GM15510 (cell line): ENCODE results near the gene DGCR8.

Source experiments
- POLR2A ChIP-seq: IDR thresholded peaks from 3 replicates; pipeline ENCODE4 v1.6.1; 2011; ENCODE audit warnings: borderline replicate concordance; ENCODE audit not compliant: insufficient read length; ENCODE audit errors: extremely low read depth

DGCR8 gene

GRCh38 chr22:20043057-20043996 lies 36.7 kb upstream of the DGCR8 start:
- no peak for TF ChIP-seq POLR2A

- TF ChIP-seq POLR2A, result no peak
Measured at GRCh38 chr22:20043997-20044342, 36.1 kb upstream of the DGCR8 start.

GRCh38 chr22:20044495-20045151 lies 35.4 kb upstream of the DGCR8 start:
- TF ChIP-seq POLR2A, result no peak

GRCh38 chr22:20046730-20047129 lies 33.3 kb upstream of the DGCR8 start:
- TF ChIP-seq POLR2A, result no peak

GRCh38 chr22:20051927-20052308 lies 28.1 kb upstream of the DGCR8 start:
- no peak for TF ChIP-seq POLR2A

- no peak for TF ChIP-seq POLR2A
Measured at GRCh38 chr22:20052309-20053259, 27.5 kb upstream of the DGCR8 start.

- TF ChIP-seq POLR2A, result no peak
Measured at GRCh38 chr22:20053407-20054033, 26.5 kb upstream of the DGCR8 start.

- no peak for TF ChIP-seq POLR2A
Measured at GRCh38 chr22:20054034-20054427, 26.0 kb upstream of the DGCR8 start.

DNA sequence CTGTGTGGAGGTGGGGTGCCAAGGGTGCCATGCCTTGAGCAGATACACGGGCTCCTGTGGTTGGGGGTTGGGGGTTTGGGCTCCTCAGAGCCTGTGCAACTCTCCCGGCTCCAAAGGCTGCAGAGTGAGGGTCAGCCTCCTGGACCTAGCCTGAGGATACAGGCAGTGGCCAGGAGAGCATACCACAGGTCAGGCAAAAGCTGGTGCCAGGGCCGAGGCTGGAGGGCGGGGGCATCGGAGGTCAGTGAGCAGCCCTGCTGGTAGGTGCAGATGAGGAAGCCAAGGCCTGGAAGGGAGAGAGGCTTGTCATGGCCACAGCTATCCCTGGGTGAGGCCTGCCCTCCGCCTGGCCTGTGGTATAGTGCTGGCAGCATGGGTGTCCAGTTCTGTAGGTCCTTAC lies 25.6 kb upstream of the DGCR8 start:
- TF ChIP-seq POLR2A, result no peak

GRCh38 chr22:20055144-20055543 lies 24.9 kb upstream of the DGCR8 start:
- no peak for TF ChIP-seq POLR2A

GRCh38 chr22:20055654-20056053 lies 24.4 kb upstream of the DGCR8 start:
- TF ChIP-seq POLR2A, result no peak

- no peak for TF ChIP-seq POLR2A
Measured at GRCh38 chr22:20056161-20056560, 23.9 kb upstream of the DGCR8 start.

DNA sequence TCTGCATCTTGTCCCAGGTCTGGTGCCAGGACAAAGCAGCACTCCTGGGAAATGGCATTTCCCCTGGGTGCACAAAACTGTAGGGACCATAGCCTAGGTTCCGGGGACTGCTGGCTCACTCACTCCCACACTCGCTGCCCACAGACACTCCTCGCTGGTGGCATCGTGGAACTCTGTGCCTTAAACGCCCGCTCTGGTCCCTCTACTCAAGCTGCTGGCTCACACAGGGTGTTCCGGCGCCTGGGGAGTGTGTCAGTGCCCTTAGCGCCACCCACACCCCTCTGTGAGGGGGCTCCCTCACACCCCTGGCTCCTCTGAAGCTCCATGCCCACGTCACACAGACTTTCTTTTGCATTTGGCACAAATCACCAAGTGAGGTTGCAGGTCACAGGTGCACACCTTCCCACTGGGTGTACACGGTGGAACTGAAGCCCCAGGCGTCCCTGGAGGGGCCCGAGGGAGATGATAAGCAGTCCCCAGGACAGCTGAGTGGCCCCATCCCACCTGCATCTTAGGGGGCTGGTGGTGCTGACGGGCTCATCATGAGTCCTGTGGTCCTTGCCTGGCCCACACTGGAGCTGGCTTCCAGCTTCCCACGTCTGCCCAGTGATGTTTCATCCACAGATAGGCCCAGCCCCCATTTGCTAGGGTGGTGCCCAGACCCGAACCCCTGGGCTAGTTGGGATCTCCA lies 23.2 kb upstream of the DGCR8 start:
- no peak for TF ChIP-seq POLR2A
